Neural progenitor cell (in vitro differentiated cells): ENCODE measurements around the gene PIH1D2. TPM values are rescaled to one million over a fixed set of nuclear protein-coding genes. Genes with fewer than 3 reads are reported as not detected.

ENCODE experiments used
- DNase-seq: peaks from one replicate; pipeline ENCODE4 v3.0.0-alpha.2; 2016; ENCODE audit warnings: low spot score
- H2AFZ ChIP-seq: fragments of 200-600 bp; sonication (generic); replicated peaks from 2 replicates; pipeline ENCODE4 v1.6.1; 2016; ENCODE audit warnings: antibody characterized with exemption
- H3F3A ChIP-seq: fragments of 200-600 bp; sonication (generic); 2 replicates; pipeline ENCODE4 v1.6.1; 2016; ENCODE audit warnings: antibody characterized with exemption, low read depth
- H3K27ac ChIP-seq: fragments of 200-600 bp; sonication (generic); 2 replicates; pipeline ENCODE4 v1.5.1; 2016; ENCODE audit warnings: mild to moderate bottlenecking
- H3K27me3 ChIP-seq: fragments of 200-600 bp; sonication (generic); 2 replicates; pipeline ENCODE4 v1.6.1; 2016; ENCODE audit warnings: mild to moderate bottlenecking, moderate library complexity
- H3K36me3 ChIP-seq: fragments of 200-600 bp; sonication (generic); 2 replicates; pipeline ENCODE4 v1.5.1; 2016
- H3K4me1 ChIP-seq: fragments of 200-600 bp; sonication (generic); 2 replicates; pipeline ENCODE4 v1.6.1; 2016; ENCODE audit warnings: mixed run types
- H3K4me2 ChIP-seq: fragments of 200-600 bp; sonication (generic); 2 replicates; pipeline ENCODE4 v1.6.1; 2016
- H3K4me3 ChIP-seq: fragments of 200-600 bp; sonication (generic); 2 replicates; pipeline ENCODE4 v1.5.1; 2016
- H3K79me2 ChIP-seq: fragments of 200-600 bp; sonication (generic); 2 replicates; pipeline ENCODE4 v1.6.1; 2016; ENCODE audit warnings: low read depth
- H3K9ac ChIP-seq: fragments of 200-600 bp; sonication (generic); 2 replicates; pipeline ENCODE4 v1.6.1; 2016
- H3K9me3 ChIP-seq: fragments of 200-600 bp; sonication (generic); 2 replicates; pipeline ENCODE4 v1.5.1; 2016; ENCODE audit warnings: low read depth
- H4K20me1 ChIP-seq: fragments of 200-600 bp; sonication (generic); 2 replicates; pipeline ENCODE4 v1.6.1; 2016; ENCODE audit warnings: low read depth
- H3K27ac Mint-ChIP-seq: 3 replicates; pipeline ENCODE4 v1.8.0; 2021; ENCODE audit warnings: mixed read lengths
- H3K27me3 Mint-ChIP-seq: 2 replicates; pipeline ENCODE4 v1.8.0; 2022; ENCODE audit warnings: low read depth, mild to moderate bottlenecking, inconsistent platforms, moderate library complexity, mixed read lengths; ENCODE audit not compliant: insufficient read depth
- H3K36me3 Mint-ChIP-seq: 3 replicates; pipeline ENCODE4 v1.8.0; 2021; ENCODE audit warnings: mixed read lengths
- H3K4me1 Mint-ChIP-seq: 3 replicates; pipeline ENCODE4 v1.8.0; 2021; ENCODE audit warnings: mixed read lengths
- H3K4me3 Mint-ChIP-seq: 3 replicates; pipeline ENCODE4 v1.8.0; 2021; ENCODE audit warnings: mild to moderate bottlenecking, moderate library complexity, mixed read lengths
- H3K9me3 Mint-ChIP-seq: 3 replicates; pipeline ENCODE4 v1.8.0; 2020; ENCODE audit warnings: mixed read lengths
- EZH2 ChIP-seq: fragments of 200-600 bp; sonication (generic); IDR thresholded peaks from 2 replicates; pipeline ENCODE4 v1.6.1; 2017; ENCODE audit warnings: antibody characterized with exemption, mild to moderate bottlenecking, moderate library complexity
- EZH2phosphoT487 ChIP-seq: fragments of 200-600 bp; sonication (generic); IDR thresholded peaks from 2 replicates; pipeline ENCODE4 v1.6.1; 2017; ENCODE audit warnings: antibody characterized with exemption
- small RNA-seq: library from RNA; depleted of rRNA; stranded (forward); fragments of <200 nt; gene quantifications from one replicate; pipeline ENCODE3, GENCODE V24; 2015
- total RNA-seq: library from RNA; depleted of rRNA; stranded (reverse); fragments of >200 nt; gene quantifications from 2 replicates; pipeline ENCODE4 v1.2.3, GENCODE V29; 2015; ENCODE audit warnings: low replicate concordance
- TF ChIP-seq, protein P1 (sequence below): fragments of 200-600 bp; sonication (generic); IDR thresholded peaks from 2 replicates; pipeline ENCODE4 v1.5.1; 2017; ENCODE audit warnings: antibody characterized with exemption, mild to moderate bottlenecking

The PIH1D2 gene
- total RNA-seq, 1 donor from 2014 or later = 3.5 TPM

DNA sequence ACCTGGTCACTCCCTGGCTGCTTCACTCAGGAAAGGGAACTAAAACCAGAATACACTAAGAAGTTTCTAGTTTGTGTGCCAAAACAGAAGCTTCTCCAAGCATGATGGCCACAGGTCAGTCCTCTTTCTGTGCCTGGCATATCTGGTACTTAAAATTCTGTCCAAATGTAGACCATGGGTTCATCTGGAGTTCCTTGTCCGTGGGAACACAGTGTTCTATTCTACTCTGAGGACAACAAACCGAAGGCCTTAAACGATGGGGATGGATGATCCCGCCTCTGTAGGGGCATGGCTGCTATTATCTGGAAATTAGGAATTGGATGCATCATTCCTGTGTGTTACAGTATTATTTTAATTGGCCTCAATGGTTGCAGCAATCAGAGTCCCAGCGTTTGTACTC, 54.8 kb downstream of the PIH1D2 start:
- Histone ChIP-seq H3K9ac (no peak overlapping the region), H3K4me3 (no peak overlapping the region), H3K79me2 (no peaks in the 10 kb centered on the region), H2AFZ (no peak overlapping the region), H3K36me3 (peaks cover 8% of the 10 kb centered on the region), H3K27ac (no peak overlapping the region), H3K4me2 (no peak overlapping the region), H3K4me1 (peaks cover 17% of the 10 kb centered on the region), H3K27me3 (no peaks in the 10 kb centered on the region), H3K9me3 (no peaks in the 10 kb centered on the region), H3F3A (peaks cover 7% of the 10 kb centered on the region), H4K20me1 (no peaks in the 10 kb centered on the region)
- Mint-ChIP-seq H3K9me3 (no peaks in the 10 kb centered on the region), H3K4me3 (no peak overlapping the region), H3K27ac (no peak overlapping the region), H3K27me3 (no peaks in the 10 kb centered on the region), H3K36me3 (peaks cover 11% of the 10 kb centered on the region), H3K4me1 (peaks cover 26% of the 10 kb centered on the region)
- TF ChIP-seq EZH2phosphoT487 (no peak), EZH2 (no peak)
- TF ChIP-seq, protein P1, sequence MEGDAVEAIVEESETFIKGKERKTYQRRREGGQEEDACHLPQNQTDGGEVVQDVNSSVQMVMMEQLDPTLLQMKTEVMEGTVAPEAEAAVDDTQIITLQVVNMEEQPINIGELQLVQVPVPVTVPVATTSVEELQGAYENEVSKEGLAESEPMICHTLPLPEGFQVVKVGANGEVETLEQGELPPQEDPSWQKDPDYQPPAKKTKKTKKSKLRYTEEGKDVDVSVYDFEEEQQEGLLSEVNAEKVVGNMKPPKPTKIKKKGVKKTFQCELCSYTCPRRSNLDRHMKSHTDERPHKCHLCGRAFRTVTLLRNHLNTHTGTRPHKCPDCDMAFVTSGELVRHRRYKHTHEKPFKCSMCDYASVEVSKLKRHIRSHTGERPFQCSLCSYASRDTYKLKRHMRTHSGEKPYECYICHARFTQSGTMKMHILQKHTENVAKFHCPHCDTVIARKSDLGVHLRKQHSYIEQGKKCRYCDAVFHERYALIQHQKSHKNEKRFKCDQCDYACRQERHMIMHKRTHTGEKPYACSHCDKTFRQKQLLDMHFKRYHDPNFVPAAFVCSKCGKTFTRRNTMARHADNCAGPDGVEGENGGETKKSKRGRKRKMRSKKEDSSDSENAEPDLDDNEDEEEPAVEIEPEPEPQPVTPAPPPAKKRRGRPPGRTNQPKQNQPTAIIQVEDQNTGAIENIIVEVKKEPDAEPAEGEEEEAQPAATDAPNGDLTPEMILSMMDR = no peak
- DNase-seq = no peak

Small RNAs within 50 kb of the gene (small RNA-seq; reads per million reads assigned to genes)
- gene AP000907.3 = not detected
- gene RNU6-893P = not detected

Other genes with a start within 250 kb of the PIH1D2 start
- 36.9 and 39.5 TPM in 2 replicates for gene ALG9, start 202.4 kb downstream of the PIH1D2 start, total RNA-seq
- gene FDXACB1, start 194.9 kb downstream of the PIH1D2 start, total RNA-seq = 4.0 and 6.0 TPM in 2 replicates
- gene CFAP68, start 194.5 kb downstream of the PIH1D2 start, total RNA-seq = 28.6 and 46.7 TPM in 2 replicates
- 0.45 TPM in 1 of 2 replicates, not detected in the other for gene CRYAB, start 162.2 kb downstream of the PIH1D2 start, total RNA-seq
- gene HSPB2, start 161.3 kb downstream of the PIH1D2 start, total RNA-seq = not detected in 2 replicates
- 0.65 TPM in 1 of 2 replicates, not detected in the other for gene C11orf52, start 155.1 kb downstream of the PIH1D2 start, total RNA-seq
- gene DIXDC1, start 136.7 kb downstream of the PIH1D2 start, total RNA-seq = 23.6 and 25.2 TPM in 2 replicates
- 48.2 and 55.7 TPM in 2 replicates for gene DLAT, start 48.6 kb downstream of the PIH1D2 start, total RNA-seq
- 35.9 and 60.0 TPM in 2 replicates for gene NKAPD1, start 282 bp upstream of the PIH1D2 start, total RNA-seq
- gene TIMM8B, start 12.7 kb upstream of the PIH1D2 start, total RNA-seq = 38.9 and 46.9 TPM in 2 replicates
- gene SDHD, start 12.9 kb upstream of the PIH1D2 start, total RNA-seq = 59.7 and 75.4 TPM in 2 replicates
- 1.5 TPM in 1 of 2 replicates, not detected in the other for gene IL18, start 90.1 kb upstream of the PIH1D2 start, total RNA-seq
- 0.15 and 0.51 TPM in 2 replicates for gene TEX12, start 93.4 kb upstream of the PIH1D2 start, total RNA-seq
- 0.87 TPM in 1 of 2 replicates, not detected in the other for gene BCO2, start 101.5 kb upstream of the PIH1D2 start, total RNA-seq
- 44.8 and 108 TPM in 2 replicates for gene PTS, start 152.4 kb upstream of the PIH1D2 start, total RNA-seq
- not detected in 2 replicates for gene PLET1, start 186.8 kb upstream of the PIH1D2 start, total RNA-seq